T-helper 17 cell (primary cell): ENCODE data around the gene P2RY6. TPM values are rescaled to one million over a fixed set of nuclear protein-coding genes. Genes with fewer than 3 reads are reported as not detected.

ENCODE experiments used
- ATAC-seq: fragments of 150-1000 bp; cut with Tn5 transposase; 2 replicates; pipeline ENCODE4 v1.10.0; 2021; ENCODE audit warnings: mild to moderate bottlenecking, moderate library complexity
- DNase-seq, 3 donors: peaks; one replicate each; pipeline versions ENCODE4 v3.0.0 to v3.0.0-alpha.2; 2020 to 2021
- H3K9me3 ChIP-seq: one replicate; pipeline ENCODE4 v1.7.0; 2013; ENCODE audit warnings: low read length, mild to moderate bottlenecking; ENCODE audit not compliant: control insufficient read depth, poor library complexity, severe bottlenecking
- H3K27ac Mint-ChIP-seq: one replicate; pipeline ENCODE4 v1.8.0; 2022; ENCODE audit warnings: mild to moderate bottlenecking, moderate library complexity, mixed read lengths
- H3K27me3 Mint-ChIP-seq: one replicate; pipeline ENCODE4 v1.8.0; 2022; ENCODE audit warnings: mixed read lengths
- H3K36me3 Mint-ChIP-seq: one replicate; pipeline ENCODE4 v1.8.0; 2022; ENCODE audit warnings: low read depth, mixed read lengths
- H3K4me1 Mint-ChIP-seq: one replicate; pipeline ENCODE4 v1.8.0; 2022; ENCODE audit warnings: mild to moderate bottlenecking, mixed read lengths
- H3K4me3 Mint-ChIP-seq: one replicate; pipeline ENCODE4 v1.8.0; 2022; ENCODE audit warnings: mild to moderate bottlenecking, moderate library complexity, mixed read lengths
- total RNA-seq, 4 donors: library from RNA in 2 of 4; stranded (reverse) in 2 of 4; gene quantifications; one replicate each; pipeline ENCODE4 v1.2.3 and lab custom pipeline; 2022 to 2026

P2RY6 gene
- total RNA-seq, 2 donors from 2014 or later: not detected

GRCh38 chr11:73318501-73319011, 46.4 kb downstream of the P2RY6 start:
- DNase-seq (no peak), ATAC-seq (no peak)
- H3K27ac Mint-ChIP-seq: no peak overlapping the region
- H3K4me1 Mint-ChIP-seq: peaks cover 18% of the 10 kb centered on the region
- peaks cover 7% of the 10 kb centered on the region for H3K27me3 Mint-ChIP-seq
- H3K4me3 Mint-ChIP-seq: no peak overlapping the region
- H3K36me3 Mint-ChIP-seq: no peaks in the 10 kb centered on the region
- no peaks in the 10 kb centered on the region for H3K9me3 ChIP-seq

GRCh38 chr11:73320763-73321603, 48.8 kb downstream of the P2RY6 start:
- DNase-seq (no peak), ATAC-seq (no peak)
- Mint-ChIP-seq H3K36me3 (no peaks in the 10 kb centered on the region), H3K27ac (no peak overlapping the region), H3K4me1 (peaks cover 13% of the 10 kb centered on the region), H3K27me3 (peaks cover 7% of the 10 kb centered on the region), H3K4me3 (no peak overlapping the region)
- no peaks in the 10 kb centered on the region for H3K9me3 ChIP-seq

- H3K4me3 Mint-ChIP-seq: no peak overlapping the region
- ATAC-seq (no peak), DNase-seq (no peak)
- no peaks in the 10 kb centered on the region for H3K36me3 Mint-ChIP-seq
- peaks cover 7% of the 10 kb centered on the region for H3K27me3 Mint-ChIP-seq
- no peak overlapping the region for H3K27ac Mint-ChIP-seq
- H3K4me1 Mint-ChIP-seq: peaks cover 10% of the 10 kb centered on the region
- H3K9me3 ChIP-seq: no peaks in the 10 kb centered on the region
Observed at GRCh38 chr11:73321604-73322381, 49.7 kb downstream of the P2RY6 start.

GRCh38 chr11:73322382-73323306, 50.5 kb downstream of the P2RY6 start:
- ATAC-seq: peak; percentile 48
- H3K4me3 Mint-ChIP-seq: no peak overlapping the region
- DNase-seq: no peak
- H3K27me3 Mint-ChIP-seq: peaks cover 7% of the 10 kb centered on the region
- H3K27ac Mint-ChIP-seq: peak overlapping the region; percentile 14
- peaks cover 10% of the 10 kb centered on the region for H3K4me1 Mint-ChIP-seq
- no peaks in the 10 kb centered on the region for H3K9me3 ChIP-seq
- H3K36me3 Mint-ChIP-seq: no peaks in the 10 kb centered on the region

- no peak for ATAC-seq
- DNase-seq: no peak
- Mint-ChIP-seq H3K4me3 (no peak overlapping the region), H3K36me3 (no peaks in the 10 kb centered on the region), H3K27me3 (peaks cover 7% of the 10 kb centered on the region), H3K27ac (no peak overlapping the region), H3K4me1 (peaks cover 10% of the 10 kb centered on the region)
- no peaks in the 10 kb centered on the region for H3K9me3 ChIP-seq
Observed at GRCh38 chr11:73323464-73323863, 51.3 kb downstream of the P2RY6 start.

GRCh38 chr11:73324116-73324515, 52.0 kb downstream of the P2RY6 start:
- Mint-ChIP-seq H3K4me3 (no peak overlapping the region), H3K27ac (no peak overlapping the region), H3K36me3 (no peaks in the 10 kb centered on the region), H3K4me1 (peaks cover 12% of the 10 kb centered on the region), H3K27me3 (peaks cover 6% of the 10 kb centered on the region)
- ATAC-seq (no peak), DNase-seq (no peak)
- H3K9me3 ChIP-seq: no peaks in the 10 kb centered on the region

- peaks cover 12% of the 10 kb centered on the region for H3K4me1 Mint-ChIP-seq
Observed at GRCh38 chr11:73324665-73325035, 52.5 kb downstream of the P2RY6 start.

GRCh38 chr11:73325036-73325981, 53.2 kb downstream of the P2RY6 start:
- no peak for ATAC-seq
- peak overlapping the region; percentile 24 for H3K27ac Mint-ChIP-seq
- H3K4me1 Mint-ChIP-seq: peaks cover 12% of the 10 kb centered on the region

More at GRCh38 chr11:73324665-73325035, 52.5 kb downstream of the P2RY6 start:
- Mint-ChIP-seq H3K27ac (no peak overlapping the region), H3K27me3 (peaks cover under 1% of the 10 kb centered on the region), H3K36me3 (no peaks in the 10 kb centered on the region), H3K4me3 (no peak overlapping the region)
- ATAC-seq: no peak
- H3K9me3 ChIP-seq: no peaks in the 10 kb centered on the region
- no peak for DNase-seq

GRCh38 chr11:73326929-73327811, 55.0 kb downstream of the P2RY6 start:
- Mint-ChIP-seq H3K4me1 (peaks cover 7% of the 10 kb centered on the region), H3K27ac (peak overlapping the region; percentile 77), H3K27me3 (no peaks in the 10 kb centered on the region), H3K4me3 (peak overlapping the region; percentile 28), H3K36me3 (no peaks in the 10 kb centered on the region)
- ATAC-seq (no peak), DNase-seq (no peak)
- no peaks in the 10 kb centered on the region for H3K9me3 ChIP-seq

More at GRCh38 chr11:73325036-73325981, 53.2 kb downstream of the P2RY6 start:
- H3K9me3 ChIP-seq: no peaks in the 10 kb centered on the region
- no peaks in the 10 kb centered on the region for H3K36me3 Mint-ChIP-seq
- DNase-seq: no peak
- H3K27me3 Mint-ChIP-seq: no peaks in the 10 kb centered on the region
- no peak overlapping the region for H3K4me3 Mint-ChIP-seq

- Mint-ChIP-seq H3K4me1 (peaks cover 5% of the 10 kb centered on the region), H3K27ac (peak overlapping the region; percentile 77)
Observed at GRCh38 chr11:73327812-73328364, 55.8 kb downstream of the P2RY6 start.

GRCh38 chr11:73330569-73331093, 58.5 kb downstream of the P2RY6 start:
- H3K4me1 Mint-ChIP-seq: peaks cover 2% of the 10 kb centered on the region
- DNase-seq (no peak), ATAC-seq (no peak)
- no peak overlapping the region for H3K4me3 Mint-ChIP-seq
- H3K9me3 ChIP-seq: no peaks in the 10 kb centered on the region
- H3K27ac Mint-ChIP-seq: no peak overlapping the region
- no peaks in the 10 kb centered on the region for H3K36me3 Mint-ChIP-seq
- H3K27me3 Mint-ChIP-seq: no peaks in the 10 kb centered on the region

More at GRCh38 chr11:73327812-73328364, 55.8 kb downstream of the P2RY6 start:
- DNase-seq: no peak
- no peaks in the 10 kb centered on the region for H3K9me3 ChIP-seq
- Mint-ChIP-seq H3K4me3 (no peak overlapping the region), H3K27me3 (no peaks in the 10 kb centered on the region), H3K36me3 (no peaks in the 10 kb centered on the region)
- ATAC-seq: no peak
